ENCODE results near the gene ZNF302.
A peak's percentile ranks its signal among the peaks of the same experiment; 100 is the strongest.
"Not testable (repeated sequence)": the region's sequence is repeated elsewhere in the genome, so short reads cannot be mapped to it uniquely, and the experiment has no call there.

The ZNF302 gene

DNA sequence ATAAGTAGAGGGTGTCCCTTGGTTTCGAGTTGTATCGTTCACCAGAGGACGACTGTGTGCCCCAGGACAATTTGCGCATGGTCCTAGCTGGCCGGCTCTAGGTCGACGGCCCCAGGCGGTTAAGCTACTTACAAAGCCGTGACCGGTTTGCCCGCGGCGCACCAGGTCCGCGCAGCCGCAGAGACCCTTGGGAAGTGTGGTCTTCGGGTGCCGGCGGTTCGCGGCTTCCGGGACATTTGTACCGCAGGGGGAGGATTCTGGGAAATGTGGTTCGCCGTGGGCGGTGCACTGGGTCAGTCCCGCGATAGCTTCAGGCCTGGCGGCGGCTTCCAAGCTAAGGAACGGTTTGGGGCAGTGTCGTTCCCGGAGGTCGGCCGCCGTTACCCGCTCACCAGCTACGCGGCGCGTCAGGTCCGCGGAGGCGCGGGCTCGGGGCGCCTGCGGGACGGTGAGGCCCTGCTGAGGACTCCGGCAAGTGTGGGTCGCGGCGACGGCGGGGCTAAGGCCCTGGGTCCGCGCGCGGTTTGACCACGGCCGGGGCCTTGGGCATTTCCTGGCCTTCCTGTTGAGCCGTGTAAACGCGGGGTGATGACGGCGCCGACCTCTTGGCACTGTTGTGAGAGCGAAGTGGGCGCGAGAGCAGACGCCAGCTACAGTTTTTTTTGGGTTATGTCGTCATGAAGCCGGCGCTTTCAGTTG is at the start of gene ZNF302:
Gene ZNF302 (plus strand): TSS at position 293 of the 699 bp plus-strand sequence. CDS start 1,127 bp downstream, outside the sequence.
- peak; percentile 94 to 95 for DNase-seq (ENCODE audit: low read depth in 2 of 2)

DNA sequence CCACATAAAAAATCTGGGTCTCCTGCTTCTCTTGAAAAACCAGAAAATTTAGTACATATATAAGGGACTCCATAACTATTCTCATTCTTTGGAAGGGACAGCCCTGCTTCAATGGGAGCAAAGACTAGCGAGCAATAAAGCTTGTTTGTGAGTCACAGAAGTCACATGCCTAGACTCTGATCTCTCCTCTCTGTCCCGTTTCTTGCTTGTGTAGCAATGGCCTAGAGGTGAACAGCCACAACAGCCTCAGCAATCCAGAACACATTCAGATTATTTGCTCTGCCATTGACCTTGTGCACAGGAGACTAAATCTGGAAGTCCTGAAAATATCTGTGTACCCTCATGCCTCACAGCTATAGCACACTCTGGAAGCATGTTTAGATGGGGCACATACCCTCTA is 43.7 kb upstream of the ZNF302 start:
- DNase-seq (ENCODE audit: low read depth in 2 of 2), result no peak

DNA sequence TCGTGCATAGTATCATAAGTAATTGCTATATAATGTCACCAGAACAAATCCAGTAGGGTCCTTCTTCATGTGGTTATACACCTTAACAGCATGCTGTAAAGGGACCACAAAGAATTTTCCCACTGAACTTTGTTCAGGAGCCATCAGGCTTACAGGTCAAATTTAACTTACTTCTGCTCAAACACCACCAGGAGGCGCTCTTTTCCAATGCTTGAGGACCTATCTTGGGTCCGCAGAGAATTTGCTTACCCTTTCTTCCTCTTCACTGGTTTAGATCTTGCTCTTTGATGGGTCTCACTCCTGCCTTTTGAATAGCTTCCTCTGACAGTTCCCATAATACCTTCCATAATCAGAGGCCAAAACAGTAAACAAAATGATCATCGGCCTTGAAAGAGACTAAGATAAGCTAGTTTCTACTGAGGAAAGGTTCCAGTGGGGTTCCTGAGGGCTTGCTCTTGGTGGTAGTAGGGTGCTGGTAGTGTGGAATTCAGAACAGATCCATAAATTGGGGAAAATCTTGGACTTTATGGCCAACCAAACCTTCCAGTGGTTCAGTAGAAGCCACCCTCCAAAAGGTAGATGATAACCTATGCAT is 37.9 kb upstream of the ZNF302 start:
- DNase-seq (ENCODE audit: low read depth in 2 of 2), result peak; percentile 36 to 53

DNA sequence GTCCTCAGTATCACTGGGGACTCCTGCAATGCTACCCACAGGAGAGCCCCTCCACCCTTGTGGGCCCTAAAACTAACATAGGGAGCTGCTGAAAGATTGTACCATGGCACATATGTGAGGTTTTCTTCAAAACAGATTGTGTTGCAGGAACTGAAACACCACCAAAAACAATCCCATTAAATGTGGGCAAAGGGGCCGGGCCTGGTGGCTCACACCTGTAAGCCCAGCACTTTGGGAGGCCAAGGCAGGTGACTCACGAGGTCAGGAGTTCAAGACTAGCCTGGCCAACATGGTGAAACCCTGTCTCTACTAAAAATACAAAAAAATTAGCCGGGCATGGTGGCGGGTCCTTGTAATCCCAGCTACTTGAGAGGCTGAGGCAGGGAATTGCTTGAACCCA is 35.2 kb upstream of the ZNF302 start:
- DNase-seq (ENCODE audit: low read depth in 2 of 2), result no peak

DNA sequence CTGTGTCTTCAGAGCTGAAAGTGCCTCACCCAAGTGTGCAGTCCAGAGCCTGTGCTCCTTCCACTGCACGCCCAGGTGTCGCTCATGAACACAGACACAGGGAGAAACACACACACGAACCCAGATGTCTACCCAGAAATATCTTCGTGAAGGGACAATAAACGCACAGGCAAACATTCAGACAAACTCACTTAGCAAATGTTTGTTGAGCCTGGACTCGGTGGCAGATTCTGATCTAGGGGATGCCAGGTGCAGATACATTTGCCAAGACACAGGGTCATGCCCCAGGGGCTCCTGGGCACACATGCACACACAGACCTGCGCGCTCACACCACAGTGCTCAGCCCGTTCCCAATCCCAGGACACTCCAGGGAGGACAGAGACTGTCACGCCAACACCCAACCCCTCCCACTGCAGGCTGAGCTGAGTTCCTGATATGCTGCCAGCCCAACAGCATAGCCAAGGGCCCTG is 32.5 kb upstream of the ZNF302 start:
- DNase-seq (ENCODE audit: low read depth in 2 of 2), result no peak

DNA sequence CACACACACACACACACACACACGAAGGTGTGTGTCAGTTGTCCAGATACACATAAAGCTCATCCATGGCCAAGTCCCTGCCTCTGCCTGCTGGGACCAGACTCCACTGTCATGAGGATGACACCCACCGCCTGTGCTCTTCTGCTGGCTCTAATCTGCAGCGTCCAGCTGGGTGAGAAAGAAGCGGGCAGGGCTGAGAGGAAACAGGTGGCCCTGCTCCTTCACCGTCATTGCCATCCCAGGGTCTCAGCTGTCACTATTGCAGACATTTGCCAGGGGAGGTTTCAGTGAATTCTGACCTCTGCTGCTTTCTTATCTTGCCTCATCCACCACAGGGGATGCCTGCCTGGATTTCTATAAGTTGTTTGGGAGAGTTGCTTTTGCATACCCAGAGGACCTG is 31.9 kb upstream of the ZNF302 start:
- no peak for DNase-seq (ENCODE audit: low read depth in 2 of 2)

DNA sequence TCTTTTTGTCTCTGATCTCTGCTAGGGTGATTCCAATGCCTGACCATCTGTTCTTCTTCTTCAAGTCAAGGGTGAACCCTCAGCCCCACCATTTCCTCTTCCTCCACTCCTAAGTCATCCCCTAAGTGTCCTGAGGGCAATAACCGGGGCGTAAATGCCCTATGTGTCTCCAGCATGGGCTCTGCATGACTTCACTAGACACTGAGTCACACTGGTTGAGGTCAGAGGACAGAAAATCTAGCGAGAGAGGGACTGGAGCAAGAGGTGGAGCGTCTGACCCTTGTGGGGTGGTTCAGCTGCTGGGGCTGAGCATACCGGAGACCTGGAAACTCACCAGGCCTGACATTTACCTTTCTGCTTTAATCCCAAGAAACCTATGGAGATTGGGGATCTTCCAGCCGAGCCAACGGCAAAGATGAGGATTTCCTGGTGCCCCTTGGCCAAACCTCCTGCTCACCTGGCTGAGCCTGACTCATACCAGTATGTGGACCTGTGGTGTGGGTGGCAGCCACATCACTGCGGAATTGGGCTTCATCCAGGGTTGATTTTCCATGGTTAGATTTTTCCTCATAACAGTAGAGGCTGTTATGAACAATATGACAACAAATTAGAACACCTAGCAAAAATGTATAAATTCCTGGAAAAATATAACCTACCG is 27.5 kb upstream of the ZNF302 start:
- DNase-seq (ENCODE audit: low read depth in 2 of 2), result no peak

DNA sequence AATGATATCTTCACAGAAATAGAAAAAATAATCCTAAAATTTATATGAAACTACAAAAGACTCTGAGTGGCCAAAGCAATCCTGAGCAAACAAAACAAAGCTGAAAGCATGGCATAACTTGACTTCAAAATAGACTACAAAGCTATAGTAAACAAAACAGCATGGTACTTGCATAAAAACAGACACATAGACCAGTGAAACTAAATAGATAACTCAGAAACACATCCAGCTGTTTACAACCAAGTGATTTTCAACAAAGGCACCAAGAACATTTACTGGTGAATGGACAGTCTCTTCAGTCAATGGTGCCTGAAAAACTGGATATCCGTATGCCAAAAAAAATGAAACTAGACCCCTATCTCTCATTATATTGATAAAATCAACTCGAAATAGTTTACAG is 25.7 kb upstream of the ZNF302 start:
- no peak for DNase-seq (ENCODE audit: low read depth in 2 of 2)

DNA sequence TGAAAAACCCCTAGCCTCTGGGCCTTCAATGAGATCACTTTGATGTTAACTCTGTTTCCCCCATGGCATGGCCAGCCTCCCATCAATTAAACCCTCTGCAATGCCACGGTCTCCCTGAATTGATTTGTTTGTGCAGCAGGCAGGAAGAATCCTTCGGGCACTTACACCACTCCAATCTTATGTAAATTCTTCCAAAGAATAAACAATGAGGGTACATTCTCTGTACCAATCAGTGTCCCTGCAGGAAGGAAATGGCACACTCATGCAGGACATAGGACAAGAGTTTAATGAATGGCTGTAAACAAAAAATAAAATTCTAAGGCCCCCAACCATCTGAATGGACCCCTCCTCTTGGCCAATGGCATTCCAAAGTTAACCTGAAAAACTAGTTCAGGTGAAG is 22.7 kb upstream of the ZNF302 start:
- no peak for DNase-seq (ENCODE audit: low read depth in 2 of 2)

DNA sequence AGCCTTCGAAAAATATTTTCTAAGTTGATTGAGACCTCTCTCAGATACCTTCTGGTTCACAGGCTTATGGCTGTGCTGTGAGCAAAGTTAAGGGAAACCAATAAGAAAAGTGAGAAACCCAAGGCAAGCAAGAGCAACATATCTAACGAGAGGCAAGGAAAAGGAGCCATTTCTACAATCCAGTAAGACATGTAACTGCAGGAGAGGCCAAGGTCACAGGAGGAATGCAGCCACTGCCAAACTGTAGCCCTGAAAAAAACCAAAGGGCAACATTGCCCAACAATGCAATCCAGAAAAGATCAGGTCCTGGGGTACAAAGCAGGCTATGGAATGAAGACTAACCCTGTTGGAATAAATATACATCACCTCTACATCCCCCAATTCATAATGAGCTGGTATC is 21.8 kb upstream of the ZNF302 start:
- no peak for DNase-seq (ENCODE audit: low read depth in 2 of 2)

DNA sequence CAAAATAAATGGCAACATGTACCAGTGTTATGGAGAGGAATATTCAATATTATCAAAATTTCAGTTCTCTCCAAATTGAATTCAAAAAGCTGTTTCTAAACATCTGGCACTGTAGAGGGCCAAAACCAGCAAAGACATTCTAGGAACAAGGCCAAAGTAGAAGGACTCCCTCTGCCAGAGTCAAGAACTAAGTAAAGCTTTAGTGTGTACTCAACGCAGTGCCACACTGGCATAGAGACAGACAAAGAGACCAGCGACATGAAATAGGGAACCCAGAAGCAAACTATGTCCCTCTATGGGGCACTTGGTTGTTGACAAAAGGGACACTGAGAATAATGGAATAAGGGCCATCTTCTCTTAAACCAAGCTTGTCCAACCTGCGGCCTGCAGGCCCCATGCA is 16.1 kb upstream of the ZNF302 start:
- no peak for DNase-seq (ENCODE audit: low read depth in 2 of 2)

DNA sequence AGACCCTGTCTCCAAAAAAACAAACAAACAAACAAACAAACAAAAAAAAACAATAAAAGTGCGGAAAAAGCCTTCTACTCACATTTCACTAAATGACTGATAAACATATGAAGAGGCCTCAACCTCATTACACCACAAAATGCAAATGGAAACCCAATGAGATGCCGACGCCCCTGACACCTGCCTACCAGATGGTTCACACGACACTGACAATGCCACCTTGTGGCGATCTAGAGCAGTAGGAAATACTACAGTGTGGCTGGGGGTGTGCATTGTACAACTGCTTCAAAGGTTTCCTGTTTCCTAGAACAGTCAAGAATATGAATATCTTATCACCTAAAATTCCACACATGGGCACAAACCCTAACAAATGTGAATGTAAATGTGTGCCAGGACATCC is 14.6 kb upstream of the ZNF302 start:
- DNase-seq (ENCODE audit: low read depth in 2 of 2), result peak; percentile 11 to 21

DNA sequence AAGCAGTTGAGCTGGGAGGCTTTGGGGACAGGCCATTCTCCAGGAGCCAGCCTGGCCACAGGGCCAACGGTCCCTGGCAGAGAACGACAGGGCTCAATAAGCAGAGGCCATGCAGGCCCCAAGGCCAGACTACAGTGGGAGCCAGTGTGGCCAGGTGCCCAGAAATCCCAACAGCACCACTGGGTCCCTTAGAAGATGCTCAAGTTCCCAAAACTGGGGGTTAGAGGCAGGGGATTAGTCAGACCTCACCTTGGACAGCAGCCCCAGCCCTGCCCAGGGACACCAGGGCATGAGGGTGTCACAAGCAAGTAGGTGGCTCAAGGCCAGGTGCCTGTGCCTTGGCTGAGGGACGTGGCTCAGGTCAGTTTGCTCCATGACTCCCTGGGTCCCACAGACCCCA is 13.3 kb upstream of the ZNF302 start:
- DNase-seq (ENCODE audit: low read depth in 2 of 2), result no peak

DNA sequence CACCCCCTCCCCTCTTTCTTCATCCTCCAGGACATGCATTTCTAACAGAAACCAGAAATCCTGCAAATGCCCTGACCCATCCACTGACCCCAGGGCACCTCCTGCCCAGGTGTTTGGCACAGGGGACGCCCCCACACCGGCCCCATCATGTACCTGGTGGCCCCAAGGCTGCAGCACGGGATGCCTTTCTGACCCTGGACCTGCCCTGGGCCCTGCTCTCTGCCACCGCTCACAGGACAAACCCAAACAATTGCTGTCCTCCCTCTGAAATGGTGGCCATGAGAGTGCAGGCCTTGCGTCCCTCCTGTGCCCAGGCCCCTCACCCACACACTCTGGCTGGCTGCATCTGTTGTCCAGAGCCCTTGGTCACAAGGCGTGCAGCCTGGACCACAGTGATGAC is 12.6 kb upstream of the ZNF302 start:
- DNase-seq (ENCODE audit: low read depth in 2 of 2), result no peak

DNA sequence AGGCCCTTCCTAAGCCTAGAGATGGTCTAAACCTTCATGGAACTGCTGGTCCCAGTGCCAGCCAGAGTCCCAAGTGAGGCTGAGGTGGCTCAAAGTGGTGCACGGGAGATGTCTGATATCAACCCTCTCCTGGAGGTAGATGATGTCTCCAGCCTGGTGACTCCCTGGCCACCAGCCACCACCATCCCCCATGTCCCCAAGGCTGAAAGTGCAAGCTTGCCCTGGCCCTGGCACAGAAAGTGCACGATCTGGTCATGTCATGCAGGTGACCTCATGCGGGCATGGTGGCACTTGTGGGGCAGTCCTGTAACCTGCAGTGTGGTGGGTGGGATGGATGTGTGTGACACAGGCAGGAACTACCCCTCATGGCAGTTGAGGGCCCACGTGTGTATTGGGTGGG is 12.2 kb upstream of the ZNF302 start:
- not testable (repeated sequence) for DNase-seq (ENCODE audit: low read depth in 2 of 2)

DNA sequence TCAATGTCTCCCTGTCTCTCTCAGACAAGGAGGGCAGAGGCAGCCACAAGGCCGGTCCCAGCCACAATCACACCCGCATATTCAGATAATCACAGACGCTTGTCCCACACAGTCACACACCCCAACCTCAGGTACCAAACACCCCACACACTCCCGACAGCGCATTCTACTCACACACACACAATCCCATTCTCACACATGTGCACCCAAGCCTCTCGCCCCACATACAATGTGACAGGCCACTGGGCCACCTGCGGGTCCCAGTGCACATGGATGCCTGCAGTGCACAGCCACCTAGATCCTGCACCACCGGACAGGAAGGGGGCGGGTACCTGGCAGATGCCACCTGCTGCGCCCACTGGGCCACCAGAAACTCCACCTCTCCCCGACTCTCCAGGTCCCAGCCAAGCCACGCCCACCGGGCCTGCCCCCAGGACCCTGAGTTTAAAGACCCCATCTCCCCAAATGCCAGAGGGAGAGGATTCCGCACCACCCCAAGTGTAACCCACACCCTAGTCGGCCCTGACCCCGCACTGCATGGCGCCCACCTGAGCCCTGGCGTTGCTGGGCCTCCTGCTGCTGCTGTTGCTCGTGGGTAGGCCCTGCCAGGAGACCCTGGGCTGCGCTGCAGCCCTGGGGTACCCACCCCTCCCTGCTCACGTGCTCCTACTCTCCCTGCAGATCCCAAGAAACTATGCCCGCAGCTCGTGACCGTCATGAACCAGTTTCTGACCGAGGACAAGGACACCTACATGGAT is 11.1 kb upstream of the ZNF302 start:
- no peak for DNase-seq (ENCODE audit: low read depth in 2 of 2)

DNA sequence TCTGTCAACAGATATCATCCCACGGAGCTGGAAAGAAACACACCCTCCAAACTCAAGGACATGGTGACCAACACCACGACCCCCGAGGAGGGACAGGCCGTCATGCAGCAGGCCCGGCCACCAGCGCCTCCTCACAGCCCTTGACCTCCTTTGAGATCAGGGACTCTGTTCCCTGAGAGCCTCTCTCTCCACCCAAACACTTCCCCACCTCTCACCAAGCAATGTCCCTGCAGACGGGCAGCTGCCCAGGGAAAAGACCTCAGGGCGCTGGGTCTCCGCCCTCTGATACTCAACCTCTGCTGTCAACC is 10.6 kb upstream of the ZNF302 start:
- DNase-seq (ENCODE audit: low read depth in 2 of 2), result no peak

DNA sequence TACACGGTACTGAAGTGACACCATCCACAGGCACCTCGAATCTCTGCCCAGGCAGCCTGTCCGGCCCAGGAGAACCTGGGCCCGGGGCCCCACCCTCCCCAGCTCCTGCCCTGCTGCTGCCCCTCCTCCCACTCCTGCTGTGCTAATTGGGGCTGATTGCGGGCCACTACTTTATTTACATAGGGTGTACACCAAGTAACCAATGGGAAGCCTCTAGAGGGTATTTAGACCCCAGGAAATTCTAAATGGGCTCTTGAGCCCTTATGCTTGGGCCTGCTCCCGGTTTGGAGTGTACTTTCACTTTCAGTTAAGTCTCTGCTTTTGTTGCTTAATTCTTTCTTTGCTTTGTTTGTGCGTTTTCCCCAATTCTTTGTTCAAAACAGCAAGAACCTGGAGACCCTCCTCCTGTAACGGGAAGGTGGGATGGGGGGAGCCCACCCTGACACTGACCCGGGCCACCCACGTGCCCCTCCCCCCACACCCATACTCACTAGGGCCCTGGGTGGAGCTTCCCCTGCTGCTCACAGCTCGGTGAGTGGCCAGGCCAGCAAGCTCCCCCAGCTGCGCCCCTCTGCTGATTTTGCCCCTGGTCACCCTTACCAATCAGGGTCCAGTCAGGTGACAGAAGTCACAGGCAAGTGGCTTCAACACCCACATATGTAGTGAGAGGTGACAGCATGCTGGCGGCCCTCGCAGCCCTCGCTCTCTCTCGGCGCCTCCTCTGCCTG is 10.0 kb upstream of the ZNF302 start:
- no peak for DNase-seq (ENCODE audit: low read depth in 2 of 2)

DNA sequence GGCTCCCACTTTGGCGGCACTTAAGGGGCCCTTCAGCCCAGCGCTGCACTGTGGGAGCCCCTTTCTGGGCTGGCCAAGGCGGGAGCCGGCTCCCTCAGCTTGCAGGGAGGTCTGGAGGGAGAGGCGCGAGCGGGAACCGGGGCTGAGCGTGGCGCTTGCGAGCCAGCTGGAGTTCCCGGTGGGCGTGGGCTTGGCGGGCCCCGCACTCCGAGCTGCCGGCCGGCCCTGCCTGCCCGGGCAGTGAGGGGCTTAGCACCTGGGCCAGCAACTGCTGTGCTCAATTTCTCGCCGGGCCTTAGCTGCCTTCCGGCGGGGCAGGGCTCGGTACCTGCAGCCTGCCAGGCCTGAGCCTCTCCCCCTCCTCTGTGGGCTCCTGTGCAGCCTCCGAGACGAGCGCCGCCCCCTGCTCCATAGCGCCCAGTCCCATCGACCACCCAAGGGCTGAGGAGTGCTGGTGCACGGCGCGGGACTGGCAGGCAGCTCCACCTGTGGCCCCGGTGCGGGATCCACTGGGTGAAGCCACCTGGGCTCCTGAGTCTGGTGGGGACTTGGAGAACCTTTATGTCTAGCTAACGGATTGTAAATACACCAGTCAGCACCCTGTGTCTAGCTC is 9.3 kb upstream of the ZNF302 start:
- not testable (repeated sequence) for DNase-seq (ENCODE audit: low read depth in 2 of 2)

DNA sequence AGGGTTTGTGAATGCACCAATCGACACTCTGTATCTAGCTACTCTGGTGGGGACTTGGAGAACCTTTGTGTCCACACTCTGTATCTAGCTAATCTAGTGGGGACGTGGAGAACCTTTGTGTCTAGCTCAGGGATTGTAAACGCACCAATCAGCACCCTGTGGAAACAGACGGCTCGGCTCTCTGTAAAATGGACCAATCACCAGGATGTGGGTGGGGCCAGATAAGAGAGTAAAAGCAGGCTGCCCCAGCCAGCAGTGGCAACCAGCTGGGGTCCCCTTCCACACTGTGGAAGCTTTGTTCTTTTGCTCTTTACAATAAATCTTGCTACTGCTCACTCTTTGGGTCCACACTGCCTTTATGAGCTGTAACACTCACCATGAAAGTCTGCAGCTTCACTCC is 8.8 kb upstream of the ZNF302 start:
- not testable (repeated sequence) for DNase-seq (ENCODE audit: low read depth in 2 of 2)

DNA sequence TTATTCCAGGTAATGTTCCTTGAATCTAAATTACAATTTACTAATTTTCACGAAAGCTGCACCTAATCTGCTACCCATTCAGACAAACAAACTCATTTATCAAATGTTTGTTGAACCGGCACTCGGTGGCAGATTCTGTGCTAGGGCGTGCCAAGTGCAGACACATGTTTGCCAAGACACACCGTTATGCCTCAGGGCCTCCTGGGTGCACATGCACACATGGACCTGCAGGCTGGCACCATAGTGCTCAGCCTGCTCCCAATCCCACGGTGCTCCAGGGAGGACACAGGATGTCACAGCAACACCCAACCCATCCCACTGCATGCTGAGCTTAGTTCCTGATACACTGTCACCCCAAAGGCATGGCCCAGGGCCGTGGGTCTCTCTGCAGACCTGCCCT is 8.2 kb upstream of the ZNF302 start:
- DNase-seq (ENCODE audit: low read depth in 2 of 2), result no peak

Measured in stimulated activated CD4-positive, alpha-beta T cell treated with anti-CD3 and anti-CD28 coated beads, Interleukin-15, amount 100 ng/mL, for 48 hours (primary cell).